ENCODE data around the gene GNG12. TPM values are rescaled to one million over a fixed set of nuclear protein-coding genes. Genes with fewer than 3 reads are reported as not detected.

The GNG12 gene
- polyA plus RNA-seq = not detected

DNA sequence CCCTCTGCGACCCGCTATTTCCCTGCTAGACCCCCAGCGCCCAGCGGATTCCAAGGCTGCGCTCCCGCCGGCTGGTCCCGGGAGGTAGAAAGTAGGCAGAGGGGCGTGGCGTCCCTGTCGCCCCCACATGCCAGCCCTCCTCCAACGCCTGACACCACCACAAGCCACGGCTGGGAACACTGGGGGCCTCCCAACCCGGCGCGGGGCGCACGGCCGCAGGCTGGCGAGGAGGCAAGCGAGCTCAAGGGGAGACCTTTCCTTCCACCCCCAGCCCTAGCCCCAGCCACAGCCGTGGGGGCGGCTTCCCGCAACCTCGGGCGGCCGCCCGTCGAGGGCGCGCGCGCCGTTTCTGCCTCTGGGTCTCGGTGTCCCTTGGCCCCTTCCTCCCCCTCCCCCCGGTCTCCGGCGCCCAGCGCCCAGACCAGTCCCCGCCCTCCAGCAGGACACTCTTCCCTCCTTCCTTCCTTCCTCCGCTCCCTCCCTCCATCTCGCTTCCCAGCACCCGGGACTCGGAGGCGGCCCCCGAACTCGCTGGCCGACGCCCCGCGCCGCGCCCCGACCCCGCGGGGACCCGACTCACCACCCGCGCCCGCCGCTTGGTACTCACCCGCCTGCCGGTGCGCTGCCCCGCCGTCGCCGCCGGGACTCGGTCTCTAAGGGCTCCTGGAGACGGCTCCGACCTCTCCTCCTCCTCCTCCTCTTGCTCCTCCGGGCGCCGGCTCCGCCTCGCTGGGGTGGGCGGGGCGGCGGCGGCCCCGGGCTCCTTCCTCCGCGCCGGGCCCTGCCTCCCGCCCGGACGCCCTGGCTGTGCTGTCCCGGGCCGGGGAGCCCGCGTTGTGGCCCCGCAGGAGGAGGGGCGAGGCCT lies at the start of gene GNG12:
GNG12 (minus strand) TSS at position 731 of the 865 bp plus-strand sequence. CDS start 125,781 bp downstream, outside the sequence.
- Mint-ChIP-seq H3K36me3 (no peaks in the 10 kb centered on the region), H3K4me1 (peaks cover 9 to 13% (median 9%) of the 10 kb centered on the region in 3 donors), H3K9me3 (no peaks in the 10 kb centered on the region), H3K27me3 (peaks cover 44% of the 10 kb centered on the region), H3K27ac (peak within 1 kb of the TSS in 2 of 3 donors; percentile 20 to 91), H3K4me3 (peak within 1 kb of the TSS; percentile 31 to 93 (median 81))

DNA sequence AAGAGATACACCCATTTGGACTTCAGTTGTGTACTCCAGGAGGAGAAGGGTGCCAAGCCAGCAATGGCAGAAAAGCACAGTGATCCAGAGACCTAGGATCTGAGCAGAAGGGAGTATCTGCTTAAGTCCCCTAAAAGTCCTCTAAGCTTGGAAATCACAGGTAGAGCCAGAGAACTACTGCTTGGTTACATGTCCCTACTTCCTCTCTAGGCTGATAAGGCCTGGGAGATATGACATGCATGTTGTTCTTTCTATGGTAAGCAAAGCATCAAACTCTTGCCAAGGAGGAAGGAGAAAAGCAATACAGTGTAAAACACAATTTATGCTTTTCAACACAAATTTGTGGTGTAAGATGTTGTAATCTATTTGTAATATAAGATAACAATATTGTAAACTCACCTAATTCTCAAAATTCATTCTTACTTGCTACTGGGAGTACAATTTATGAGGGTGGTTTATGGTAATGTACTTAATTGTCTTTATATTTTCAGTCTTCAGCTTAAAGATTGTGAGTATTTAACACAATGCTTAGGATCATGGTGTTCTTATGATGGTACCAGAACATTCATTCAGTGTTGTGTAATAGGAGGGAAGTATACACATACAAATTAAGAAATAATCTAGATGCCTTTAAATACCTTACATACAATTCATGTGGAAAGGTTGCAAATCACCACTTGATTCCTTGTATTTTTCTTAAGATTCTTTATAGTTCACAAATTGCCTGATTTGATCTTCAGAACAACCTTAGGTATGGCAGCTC lies 49.1 kb upstream of the GNG12 start:
- Mint-ChIP-seq H3K36me3 (no peaks in the 10 kb centered on the region), H3K27me3 (peaks cover 8% of the 10 kb centered on the region), H3K4me3 (no peak overlapping the region), H3K27ac (no peak overlapping the region), H3K4me1 (no peaks in the 10 kb centered on the region), H3K9me3 (peaks cover 0 to 4% (median 1%) of the 10 kb centered on the region in 3 donors)

DNA sequence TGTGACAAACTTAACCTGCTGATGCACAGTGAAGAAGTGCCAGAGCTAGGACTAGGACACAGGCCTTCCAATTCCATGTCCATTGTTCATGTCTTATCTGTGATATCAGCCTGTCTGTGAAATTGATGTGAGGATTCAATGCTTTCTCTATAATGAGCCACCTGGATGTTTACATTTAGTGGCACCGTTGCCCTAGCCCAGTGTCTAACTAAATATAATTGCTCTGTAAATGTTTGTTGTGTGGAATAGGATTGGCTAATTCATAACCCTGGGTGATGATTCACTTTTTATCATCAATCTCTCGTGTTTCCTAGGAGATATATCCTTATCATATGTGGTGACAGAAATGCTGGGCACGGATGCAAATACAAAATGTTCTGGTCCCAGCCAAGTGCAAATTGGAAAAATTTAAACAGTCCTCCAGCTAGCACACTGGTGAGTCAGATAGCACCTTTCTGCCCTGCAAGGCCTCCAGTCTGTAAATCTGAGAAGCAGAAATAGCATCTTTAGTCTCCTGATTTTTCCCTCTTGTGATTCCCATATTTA lies 46.9 kb upstream of the GNG12 start:
- no peaks in the 10 kb centered on the region for H3K4me1 Mint-ChIP-seq
- H3K27me3 Mint-ChIP-seq = peaks cover 8% of the 10 kb centered on the region
- no peak overlapping the region for H3K27ac Mint-ChIP-seq
- H3K4me3 Mint-ChIP-seq = no peak overlapping the region
- H3K9me3 Mint-ChIP-seq = peaks cover 3 to 4% (median 3%) of the 10 kb centered on the region in 3 donors
- no peaks in the 10 kb centered on the region for H3K36me3 Mint-ChIP-seq

DNA sequence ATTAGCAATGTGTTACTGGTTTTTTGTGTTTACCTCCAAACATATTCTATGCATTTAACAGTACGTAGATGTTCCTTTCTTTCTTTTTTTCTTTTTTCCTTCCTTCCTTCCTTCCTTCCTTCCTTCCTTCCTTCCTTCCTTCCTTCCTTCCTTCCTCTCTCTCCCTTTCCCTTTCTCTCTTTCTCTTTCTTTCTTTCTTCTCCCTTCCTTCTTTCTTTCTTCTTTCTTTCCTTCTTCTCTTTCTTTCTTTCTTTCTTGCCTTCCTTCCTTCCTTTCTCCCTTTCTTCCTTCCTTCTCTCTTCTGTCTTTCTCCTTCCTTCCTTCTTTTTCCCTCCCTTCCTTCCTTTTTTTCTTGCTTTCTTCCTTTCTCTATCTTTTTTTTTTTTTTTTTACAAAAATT lies 46.2 kb upstream of the GNG12 start:
- H3K4me3 Mint-ChIP-seq = no peak overlapping the region
- peaks cover 7% of the 10 kb centered on the region for H3K27me3 Mint-ChIP-seq
- no peaks in the 10 kb centered on the region for H3K4me1 Mint-ChIP-seq
- no peaks in the 10 kb centered on the region for H3K36me3 Mint-ChIP-seq
- no peak overlapping the region for H3K27ac Mint-ChIP-seq
- H3K9me3 Mint-ChIP-seq = peaks cover 3 to 5% (median 4%) of the 10 kb centered on the region in 3 donors

DNA sequence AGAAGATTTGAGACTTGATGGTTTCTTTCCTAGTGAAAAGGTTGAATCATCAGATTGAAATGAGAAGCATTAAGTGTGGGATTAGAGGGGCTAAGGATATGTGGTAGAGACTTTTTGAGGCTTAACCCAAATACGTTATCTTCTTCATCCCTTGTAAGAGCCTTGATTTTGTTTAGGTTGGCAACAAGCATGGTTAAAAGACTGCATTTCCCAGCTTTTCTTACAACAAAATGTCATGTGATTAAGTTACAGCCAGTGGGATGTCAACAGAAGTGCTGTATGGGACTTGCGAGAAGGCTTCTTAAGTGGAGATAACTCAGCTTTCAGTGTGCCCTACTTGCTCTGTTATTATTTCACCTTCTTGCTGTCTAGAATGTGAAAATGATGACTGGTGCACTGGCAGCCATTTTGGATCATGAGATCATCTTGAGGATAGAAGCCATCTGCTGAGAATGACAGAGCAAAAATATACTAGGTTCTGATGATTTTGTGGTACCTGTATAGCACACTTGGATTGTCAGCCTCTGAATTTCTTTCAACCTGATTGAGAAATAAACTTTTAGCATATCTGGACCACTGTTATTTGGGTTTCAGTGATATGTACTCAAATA lies 41.3 kb upstream of the GNG12 start:
- H3K4me1 Mint-ChIP-seq = no peaks in the 10 kb centered on the region
- no peak overlapping the region for H3K27ac Mint-ChIP-seq
- no peaks in the 10 kb centered on the region for H3K36me3 Mint-ChIP-seq
- no peak overlapping the region for H3K4me3 Mint-ChIP-seq
- H3K27me3 Mint-ChIP-seq = peaks cover 4% of the 10 kb centered on the region
- H3K9me3 Mint-ChIP-seq = peaks cover 2 to 5% (median 4%) of the 10 kb centered on the region in 3 donors

DNA sequence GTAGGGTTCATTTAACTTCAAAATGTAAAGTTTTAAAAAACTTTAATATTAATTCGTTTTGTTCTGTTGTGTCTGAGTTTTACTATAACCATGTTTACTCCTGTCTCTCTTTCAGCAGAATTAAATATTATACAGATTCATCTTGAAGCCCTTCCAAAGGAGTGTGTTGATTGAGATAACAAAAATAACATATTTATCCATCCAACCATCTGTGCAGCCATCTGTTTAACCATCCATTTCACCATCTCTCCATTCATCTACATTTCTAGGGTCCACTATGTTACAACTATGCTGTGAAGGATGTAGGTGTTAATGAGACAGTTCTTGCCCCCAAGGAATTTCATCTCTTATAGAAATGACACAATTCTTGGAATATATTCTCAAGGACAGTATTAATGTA lies 36.0 kb upstream of the GNG12 start:
- Mint-ChIP-seq H3K27ac (no peak overlapping the region), H3K4me3 (no peak overlapping the region), H3K4me1 (no peaks in the 10 kb centered on the region), H3K27me3 (peaks cover 1% of the 10 kb centered on the region), H3K36me3 (no peaks in the 10 kb centered on the region), H3K9me3 (peaks cover 0 to 2% (median 2%) of the 10 kb centered on the region in 3 donors)

DNA sequence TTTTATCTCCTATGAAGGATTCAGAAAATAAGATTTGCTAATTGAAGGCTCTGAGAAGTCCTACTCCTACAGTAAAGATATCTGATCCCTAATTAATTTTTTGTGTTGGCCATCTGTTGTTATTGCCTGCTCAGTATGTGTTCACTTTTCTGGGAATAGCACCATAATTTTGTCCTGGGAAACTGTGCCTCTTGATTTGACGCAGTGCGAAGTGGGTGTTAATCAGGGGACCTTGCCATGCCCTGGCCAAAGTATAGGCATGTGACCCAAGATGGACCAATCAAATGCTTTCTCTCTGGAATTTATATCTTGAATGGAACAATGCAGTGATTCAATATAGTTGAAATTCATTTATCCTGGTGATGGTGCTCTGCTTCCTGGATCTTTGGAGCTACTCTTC lies 30.4 kb upstream of the GNG12 start:
- Mint-ChIP-seq H3K27ac (no peak overlapping the region), H3K36me3 (no peaks in the 10 kb centered on the region), H3K4me3 (no peak overlapping the region), H3K9me3 (peaks cover 0 to 2% (median 0%) of the 10 kb centered on the region in 3 donors), H3K4me1 (no peaks in the 10 kb centered on the region), H3K27me3 (peaks cover 4% of the 10 kb centered on the region)

DNA sequence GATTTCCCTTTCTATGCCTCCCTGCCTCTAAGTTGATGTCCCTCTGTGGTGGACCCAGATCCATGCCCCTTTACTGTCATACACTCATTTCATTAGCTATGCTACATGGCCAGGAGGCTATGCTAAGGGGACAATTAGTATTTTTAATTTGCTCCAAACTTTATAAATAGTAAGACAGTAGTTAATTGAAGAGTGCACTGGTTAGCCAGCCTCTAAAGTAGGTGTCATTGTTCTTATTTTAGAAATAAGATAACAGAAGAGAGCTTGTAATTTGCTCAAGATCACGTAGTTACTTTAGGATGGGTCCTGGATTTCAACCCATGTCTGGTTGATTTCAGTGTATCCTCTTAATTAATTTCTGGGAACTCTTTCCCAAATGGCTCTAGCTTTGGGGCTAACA lies 29.4 kb upstream of the GNG12 start:
- Mint-ChIP-seq H3K27ac (no peak overlapping the region), H3K4me3 (no peak overlapping the region), H3K4me1 (no peaks in the 10 kb centered on the region), H3K27me3 (peaks cover 6% of the 10 kb centered on the region), H3K36me3 (no peaks in the 10 kb centered on the region), H3K9me3 (peaks cover 0 to 2% (median 0%) of the 10 kb centered on the region in 3 donors)

DNA sequence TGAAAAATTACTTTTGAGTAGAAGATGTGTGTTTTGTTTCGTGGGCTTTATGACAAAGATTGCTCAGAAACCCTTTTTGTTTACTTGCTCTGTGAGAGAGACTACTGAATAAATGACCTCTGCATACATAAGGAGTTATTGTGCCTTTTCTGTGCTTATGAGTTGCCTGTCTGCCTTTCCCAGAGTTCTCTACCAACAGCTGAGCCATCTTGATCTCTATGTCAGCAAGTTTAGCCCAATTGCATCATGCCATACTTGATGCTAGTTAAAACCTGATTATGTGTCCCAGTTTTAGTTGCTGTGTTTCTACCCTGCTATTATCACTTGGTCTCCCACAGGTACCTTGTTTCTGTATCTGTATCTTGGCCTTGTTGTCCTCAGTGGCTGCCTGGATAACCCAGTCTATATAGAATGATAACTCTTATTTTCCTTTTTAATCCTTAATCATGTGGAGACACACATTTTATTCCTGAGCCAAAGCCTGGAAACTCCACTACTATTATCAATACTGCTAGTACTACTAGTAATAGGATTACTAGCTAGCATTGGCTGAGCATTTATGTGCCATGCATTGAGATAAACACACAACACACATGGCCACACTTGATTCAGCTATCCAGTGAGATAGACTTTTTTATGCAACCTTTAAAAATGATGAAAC lies 28.7 kb upstream of the GNG12 start:
- no peak overlapping the region for H3K4me3 Mint-ChIP-seq
- peaks cover 6% of the 10 kb centered on the region for H3K27me3 Mint-ChIP-seq
- H3K36me3 Mint-ChIP-seq = no peaks in the 10 kb centered on the region
- no peak overlapping the region for H3K27ac Mint-ChIP-seq
- no peaks in the 10 kb centered on the region for H3K4me1 Mint-ChIP-seq
- peaks cover 0 to 2% (median 0%) of the 10 kb centered on the region in 3 donors for H3K9me3 Mint-ChIP-seq

DNA sequence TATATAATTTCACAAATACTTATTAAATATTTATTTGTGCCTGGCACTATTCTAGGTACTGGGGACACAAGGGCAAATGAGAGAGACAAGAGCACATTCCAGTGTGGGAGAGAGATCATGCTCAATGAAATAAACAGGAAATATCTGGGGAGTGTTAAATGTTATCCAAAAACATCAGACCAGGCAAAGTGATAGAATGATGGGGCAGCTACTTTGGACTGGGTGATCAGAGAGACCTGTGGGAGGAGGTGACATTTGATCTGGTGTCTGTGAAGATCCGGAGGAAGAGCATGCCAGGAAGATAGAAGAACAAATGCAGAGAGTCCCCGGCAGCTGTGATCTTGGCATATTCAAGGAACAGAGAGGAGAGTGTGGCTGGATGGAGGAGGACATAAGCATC lies 27.5 kb upstream of the GNG12 start:
- Mint-ChIP-seq H3K4me1 (no peaks in the 10 kb centered on the region), H3K36me3 (no peaks in the 10 kb centered on the region), H3K27me3 (peaks cover 8% of the 10 kb centered on the region), H3K9me3 (no peaks in the 10 kb centered on the region), H3K27ac (no peak overlapping the region), H3K4me3 (no peak overlapping the region)

DNA sequence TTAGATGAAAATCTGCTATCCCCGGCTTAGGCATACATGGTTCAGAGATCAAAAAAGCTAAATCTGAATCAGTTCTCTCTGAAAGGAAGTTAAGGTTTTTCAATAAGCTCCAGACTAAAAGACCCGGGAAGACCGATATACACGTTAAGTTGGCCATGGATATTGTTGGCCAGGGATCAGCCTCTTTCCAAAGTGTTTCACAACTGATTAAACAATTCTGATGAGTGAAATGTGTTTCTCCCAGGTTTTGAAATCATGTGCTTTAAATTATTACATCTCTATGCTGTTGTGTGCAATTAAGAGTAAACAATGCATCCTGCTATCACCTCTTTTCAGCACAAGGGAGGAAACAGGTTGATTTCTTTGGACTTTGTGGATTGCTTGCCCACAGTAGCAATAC lies 23.7 kb upstream of the GNG12 start:
- H3K27me3 Mint-ChIP-seq = peaks cover 5% of the 10 kb centered on the region
- no peaks in the 10 kb centered on the region for H3K36me3 Mint-ChIP-seq
- H3K4me1 Mint-ChIP-seq = no peaks in the 10 kb centered on the region
- H3K4me3 Mint-ChIP-seq = no peak overlapping the region
- H3K27ac Mint-ChIP-seq = no peak overlapping the region
- H3K9me3 Mint-ChIP-seq = no peaks in the 10 kb centered on the region

DNA sequence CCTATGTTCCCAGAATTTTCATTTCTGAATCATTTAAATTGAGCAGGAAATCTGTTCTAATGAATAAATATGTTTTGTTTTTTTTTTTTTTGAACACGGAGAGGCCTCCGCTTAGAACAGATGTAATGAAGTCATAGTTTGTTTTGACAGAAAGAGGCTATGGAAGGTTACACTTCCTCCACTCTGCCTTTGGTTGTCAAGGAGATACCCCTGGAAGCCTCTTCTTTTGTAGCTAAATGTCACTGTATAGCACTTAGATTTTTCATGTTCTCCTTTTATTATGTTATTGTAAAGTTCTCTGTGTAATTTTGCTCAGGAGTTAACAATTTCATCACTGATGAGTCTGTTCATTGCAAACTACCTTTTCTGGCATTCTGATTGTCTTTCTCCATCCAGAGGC lies 22.7 kb upstream of the GNG12 start:
- no peaks in the 10 kb centered on the region for H3K9me3 Mint-ChIP-seq
- no peaks in the 10 kb centered on the region for H3K4me1 Mint-ChIP-seq
- peaks cover 7% of the 10 kb centered on the region for H3K27me3 Mint-ChIP-seq
- no peak overlapping the region for H3K4me3 Mint-ChIP-seq
- H3K36me3 Mint-ChIP-seq = no peaks in the 10 kb centered on the region
- no peak overlapping the region for H3K27ac Mint-ChIP-seq

DNA sequence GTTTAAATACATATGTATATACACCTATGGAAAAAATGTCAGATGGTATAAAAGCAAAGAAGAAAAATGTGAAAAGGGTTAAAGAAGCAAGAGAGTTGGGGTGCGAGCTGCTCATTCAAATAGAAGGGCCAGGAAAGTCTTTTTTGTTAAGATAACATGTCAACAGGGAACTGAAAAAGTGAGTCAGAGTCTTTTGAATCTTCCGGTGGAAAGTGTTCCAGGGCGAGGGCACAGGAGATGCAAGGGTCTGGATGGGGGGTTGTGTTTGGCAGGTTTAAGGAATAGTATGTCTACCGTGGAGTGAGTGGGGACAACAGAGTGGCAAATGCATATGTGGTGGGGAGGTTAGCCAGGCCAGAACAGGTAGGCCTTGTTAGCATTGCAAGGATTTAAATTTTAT lies 22.2 kb upstream of the GNG12 start:
- peaks cover 8% of the 10 kb centered on the region for H3K27me3 Mint-ChIP-seq
- H3K4me3 Mint-ChIP-seq = no peak overlapping the region
- no peaks in the 10 kb centered on the region for H3K36me3 Mint-ChIP-seq
- H3K9me3 Mint-ChIP-seq = no peaks in the 10 kb centered on the region
- no peak overlapping the region for H3K27ac Mint-ChIP-seq
- H3K4me1 Mint-ChIP-seq = no peaks in the 10 kb centered on the region

DNA sequence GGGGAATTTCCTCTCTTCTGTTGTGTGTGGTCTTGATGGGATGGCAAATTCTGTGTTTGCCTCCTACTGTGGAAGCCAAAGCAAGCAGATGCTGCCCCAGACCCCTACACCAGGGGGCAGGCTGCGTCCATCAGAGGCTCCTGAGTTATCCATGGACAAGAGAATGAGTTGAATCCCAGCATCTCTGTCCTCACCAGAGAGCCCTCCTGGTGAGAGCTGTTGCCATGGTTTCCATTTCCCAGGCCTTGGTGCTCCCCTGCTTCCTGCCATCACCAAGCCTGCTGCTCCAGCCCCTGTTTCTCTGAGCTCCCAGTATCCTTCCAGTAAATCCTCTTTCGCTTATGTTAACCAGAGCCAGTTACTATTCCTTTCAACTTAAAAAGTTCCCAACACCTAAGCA lies 20.4 kb upstream of the GNG12 start:
- H3K9me3 Mint-ChIP-seq = no peaks in the 10 kb centered on the region
- no peak overlapping the region for H3K4me3 Mint-ChIP-seq
- no peaks in the 10 kb centered on the region for H3K36me3 Mint-ChIP-seq
- H3K4me1 Mint-ChIP-seq = no peaks in the 10 kb centered on the region
- no peak overlapping the region for H3K27ac Mint-ChIP-seq
- H3K27me3 Mint-ChIP-seq = peaks cover 7% of the 10 kb centered on the region

Measured in IgD-negative memory B cell (primary cell).